GM19438 (cell line): Measurements from ENCODE around the gene PLXNB2.

ENCODE experiments used
- ATAC-seq: cut with Tn5 transposase; IDR thresholded peaks from one replicate; pipeline ENCODE4 v1.9.1; 2021; ENCODE audit warnings: low read depth; ENCODE audit not compliant: unreplicated experiment

The PLXNB2 gene

DNA sequence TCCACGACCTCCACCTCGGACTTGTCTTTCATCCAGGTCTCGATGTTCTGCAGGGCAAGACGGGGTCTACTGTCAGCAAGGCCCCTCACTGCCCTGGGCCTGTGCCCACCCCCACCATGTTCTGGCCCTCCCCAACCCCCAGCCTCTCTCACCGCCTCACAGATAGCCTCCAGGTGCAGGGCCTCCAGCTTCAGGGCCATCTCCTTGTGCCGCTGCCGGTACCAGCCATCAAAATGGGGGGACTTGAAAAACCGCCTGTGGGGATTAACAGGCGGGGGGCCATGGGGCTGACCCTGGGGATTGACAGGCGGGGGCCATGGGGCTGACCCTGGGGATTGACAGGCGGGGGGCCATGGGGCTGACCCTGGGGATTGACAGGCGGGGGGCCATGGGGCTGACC, 4.9 kb upstream of the PLXNB2 start:
- ATAC-seq: no peak

- no peak for ATAC-seq
These were observed 4.3 kb upstream of the PLXNB2 start for GRCh38 chr22:50311606-50312351.

- ATAC-seq: no peak
These were observed 3.6 kb upstream of the PLXNB2 start for GRCh38 chr22:50310949-50311444.

DNA sequence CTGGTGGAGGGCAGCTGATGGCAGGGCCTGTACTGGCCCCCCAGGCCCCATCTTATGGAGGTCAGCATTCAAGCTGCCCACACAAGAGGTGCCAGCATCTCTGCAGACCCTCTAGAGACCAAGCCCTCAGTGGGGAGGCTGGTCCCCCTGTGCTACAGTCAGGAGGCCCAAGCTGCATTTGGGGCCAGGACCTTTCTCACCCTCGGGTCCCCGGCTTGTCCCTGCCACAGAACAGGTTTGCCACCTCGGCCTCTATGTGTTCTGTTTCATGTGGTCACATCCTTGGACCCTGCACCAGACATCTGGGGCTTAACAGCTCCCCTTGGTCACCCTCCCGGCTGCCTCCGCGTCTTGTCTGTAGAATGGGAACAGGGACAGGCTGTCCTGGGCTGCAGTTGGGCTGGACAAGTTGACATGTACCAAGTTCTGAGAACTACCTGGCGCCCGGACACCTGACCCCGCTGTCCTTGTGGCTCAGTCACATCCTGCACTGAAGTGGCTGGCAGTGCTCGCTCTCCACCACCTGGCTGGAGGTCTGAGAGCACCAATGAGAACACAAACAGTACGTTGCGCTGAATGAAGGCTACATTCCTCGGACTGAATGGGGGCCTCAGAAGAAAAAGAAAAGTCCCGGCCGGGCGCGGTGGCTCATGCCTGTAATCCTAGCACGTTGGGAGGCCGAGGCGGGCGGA, 2.7 kb upstream of the PLXNB2 start:
- ATAC-seq: no peak

DNA sequence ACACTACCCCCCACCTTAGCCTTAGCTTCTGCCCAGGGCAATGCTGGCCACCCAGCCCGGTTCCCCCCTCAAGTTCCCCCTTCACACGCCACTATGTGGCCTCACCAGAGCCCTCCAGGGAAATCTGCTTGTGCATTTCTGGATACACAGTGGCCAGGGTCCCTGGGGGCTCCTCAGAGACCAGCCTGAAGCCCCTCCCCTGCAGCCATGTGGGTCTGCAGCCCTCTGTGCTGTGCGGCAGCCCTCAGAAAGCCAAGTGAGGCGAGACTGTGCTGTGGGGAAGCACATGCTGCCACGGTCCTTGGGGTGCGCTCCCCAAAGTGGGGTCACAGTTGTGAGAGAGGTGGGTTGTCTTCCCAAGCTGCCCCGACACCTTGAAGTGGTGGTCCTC, 2.1 kb upstream of the PLXNB2 start:
- no peak for ATAC-seq

DNA sequence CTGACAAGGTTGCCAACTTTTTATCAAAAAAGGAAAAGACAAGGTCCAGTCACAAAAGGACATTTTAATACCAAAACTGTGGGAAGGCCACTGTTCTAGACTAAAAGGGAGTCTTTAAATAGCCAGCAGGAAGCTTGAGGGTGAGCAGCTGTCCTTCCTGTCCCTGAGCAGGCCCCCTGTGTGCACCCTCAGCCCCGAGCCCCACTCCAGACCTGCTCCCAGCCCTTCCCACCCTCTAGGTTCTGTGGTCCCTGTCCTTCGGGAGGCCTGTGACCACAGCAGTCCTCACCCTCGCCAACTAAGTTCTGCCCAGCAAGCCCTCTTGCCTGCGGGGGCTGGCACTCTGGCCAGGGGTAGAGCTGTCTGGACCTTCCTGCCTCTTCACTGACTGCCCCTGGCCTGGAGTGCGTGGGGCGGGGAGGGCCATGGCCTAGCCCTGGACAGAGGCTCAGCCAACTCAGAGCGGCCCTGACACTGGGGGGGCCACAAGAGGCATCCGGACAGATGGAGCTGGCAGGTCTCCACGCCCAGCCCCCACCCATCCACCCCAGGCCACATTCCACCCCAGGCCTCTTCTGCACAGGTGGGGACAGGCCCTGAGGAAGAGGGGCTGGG, 1.6 kb upstream of the PLXNB2 start:
- ATAC-seq: no peak

GRCh38 chr22:50308597-50308935, 1.1 kb upstream of the PLXNB2 start:
- no peak for ATAC-seq

GRCh38 chr22:50307890-50308596, 597 bp upstream of the PLXNB2 start:
- no peak for ATAC-seq

GRCh38 chr22:50305923-50306566, 1.4 kb downstream of the PLXNB2 start:
- ATAC-seq: no peak

GRCh38 chr22:50305393-50305922, 2.0 kb downstream of the PLXNB2 start:
- no peak for ATAC-seq

DNA sequence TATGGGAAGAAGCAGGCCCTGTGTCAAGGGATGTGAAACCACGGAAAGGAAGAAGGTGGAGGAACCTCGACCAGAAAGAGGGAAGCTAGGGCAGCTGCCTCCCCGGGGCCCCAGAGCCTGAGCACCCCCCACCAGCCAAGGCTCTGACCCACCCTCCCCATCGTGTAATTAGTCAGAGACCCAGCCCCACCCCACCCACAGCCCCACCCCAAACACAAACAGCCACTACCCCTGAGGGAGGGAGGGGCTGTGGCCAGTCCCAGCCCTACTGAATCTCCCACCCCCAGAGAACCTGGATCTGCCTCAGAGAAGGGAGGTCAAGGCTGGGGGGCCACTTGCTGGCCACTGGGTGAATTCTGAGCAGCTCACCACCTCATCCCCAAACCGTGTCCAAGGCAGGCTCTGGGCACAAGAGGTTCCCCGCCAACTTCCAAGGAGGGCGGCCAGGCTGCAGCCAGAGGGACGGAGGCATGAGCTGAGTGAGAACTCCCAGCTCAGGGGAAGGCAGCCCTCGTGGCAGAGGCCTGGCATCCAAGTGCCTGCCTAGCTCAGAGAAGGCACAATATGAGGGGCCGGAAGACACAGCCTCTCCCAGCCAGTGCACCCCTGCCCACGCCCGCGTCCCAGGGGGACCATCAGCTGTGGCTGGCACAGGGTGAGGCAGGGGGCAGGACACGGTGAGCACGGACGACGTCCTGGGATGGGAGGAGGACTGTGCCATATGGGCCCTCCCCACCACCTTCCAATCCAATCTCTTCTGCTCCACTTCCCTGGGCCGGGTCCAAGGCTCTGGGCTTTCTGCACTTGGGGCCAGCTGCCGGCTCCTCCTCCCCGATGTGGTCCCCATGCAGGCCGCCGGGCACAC, 2.7 kb downstream of the PLXNB2 start:
- no peak for ATAC-seq

DNA sequence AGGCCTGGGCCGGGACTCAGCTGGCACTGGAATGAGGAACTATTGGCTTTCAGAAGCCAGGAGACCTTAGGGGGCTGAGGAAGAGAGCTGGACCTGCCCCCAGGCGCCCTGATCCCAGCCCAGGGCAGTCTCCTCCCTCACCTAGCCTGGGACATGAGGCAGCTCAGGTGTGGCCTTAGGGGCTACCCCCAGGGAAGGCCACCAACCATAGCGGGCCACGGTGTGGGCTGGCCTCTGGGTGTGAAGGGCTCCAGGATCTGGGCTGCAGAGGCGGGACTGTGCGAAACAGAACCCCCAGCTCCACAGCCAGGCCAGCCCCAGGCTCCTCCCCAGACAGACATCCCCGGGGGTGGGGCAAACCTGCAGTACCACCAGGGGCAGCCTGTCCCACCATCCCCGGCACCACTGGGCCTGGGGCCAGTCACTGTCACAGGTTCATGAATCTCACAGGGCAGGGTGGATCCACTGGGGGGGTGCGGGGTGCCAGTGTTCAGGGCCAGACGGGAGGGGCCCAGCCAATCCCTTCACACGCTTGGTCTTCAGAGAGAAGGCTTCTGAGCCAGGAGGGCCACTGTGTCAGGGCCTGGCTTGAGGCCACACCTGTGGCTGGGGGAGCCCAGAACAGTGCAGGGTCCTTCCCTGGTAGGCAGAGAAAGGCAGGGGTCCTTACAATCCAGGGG, 3.5 kb downstream of the PLXNB2 start:
- no peak for ATAC-seq

DNA sequence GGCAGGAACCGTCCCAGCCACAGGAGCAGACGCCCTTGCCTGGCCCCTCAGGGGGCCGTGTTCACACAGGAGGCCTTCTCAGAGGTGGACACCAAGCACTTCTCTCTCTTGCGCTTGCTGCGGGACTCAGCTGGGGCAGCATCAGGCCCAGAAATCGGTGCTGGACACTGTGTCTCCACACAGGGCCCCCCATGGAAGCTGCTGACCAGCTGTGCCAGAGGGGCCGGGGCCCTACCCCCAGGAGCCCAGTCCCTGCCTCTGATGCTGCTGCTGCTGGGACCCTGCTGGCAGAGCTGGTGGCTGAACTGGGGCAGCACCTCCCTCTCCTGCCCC, 4.0 kb downstream of the PLXNB2 start:
- ATAC-seq: no peak

- no peak for ATAC-seq
These were observed 4.9 kb downstream of the PLXNB2 start for GRCh38 chr22:50302564-50302963.

DNA sequence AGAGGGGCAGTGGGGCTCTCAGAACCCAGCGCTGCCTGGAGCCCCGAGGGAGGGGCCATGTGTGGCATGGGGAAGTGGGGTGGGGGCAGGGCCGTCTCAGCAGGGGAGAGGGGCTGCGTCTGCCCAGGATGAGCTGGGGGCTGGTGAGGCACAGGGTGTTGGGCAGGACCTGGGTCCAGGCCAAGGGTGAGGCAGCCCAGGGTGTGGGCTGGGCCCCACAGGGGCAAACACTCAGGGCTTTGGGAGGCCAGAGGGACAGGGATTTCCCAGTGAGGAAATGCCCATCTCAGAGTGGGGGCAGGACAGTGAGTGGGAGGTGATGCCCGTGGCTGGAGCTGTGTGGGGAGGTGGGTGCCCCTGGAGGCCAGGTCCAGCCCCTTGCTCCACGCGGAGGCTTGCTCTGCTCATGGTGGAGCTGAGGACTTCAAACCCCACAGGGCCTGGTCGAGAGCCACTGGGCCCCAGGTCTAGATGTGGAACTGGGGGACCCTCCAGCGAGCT, 5.4 kb downstream of the PLXNB2 start:
- ATAC-seq: no peak

GRCh38 chr22:50301581-50301991, 5.9 kb downstream of the PLXNB2 start:
- ATAC-seq: no peak

DNA sequence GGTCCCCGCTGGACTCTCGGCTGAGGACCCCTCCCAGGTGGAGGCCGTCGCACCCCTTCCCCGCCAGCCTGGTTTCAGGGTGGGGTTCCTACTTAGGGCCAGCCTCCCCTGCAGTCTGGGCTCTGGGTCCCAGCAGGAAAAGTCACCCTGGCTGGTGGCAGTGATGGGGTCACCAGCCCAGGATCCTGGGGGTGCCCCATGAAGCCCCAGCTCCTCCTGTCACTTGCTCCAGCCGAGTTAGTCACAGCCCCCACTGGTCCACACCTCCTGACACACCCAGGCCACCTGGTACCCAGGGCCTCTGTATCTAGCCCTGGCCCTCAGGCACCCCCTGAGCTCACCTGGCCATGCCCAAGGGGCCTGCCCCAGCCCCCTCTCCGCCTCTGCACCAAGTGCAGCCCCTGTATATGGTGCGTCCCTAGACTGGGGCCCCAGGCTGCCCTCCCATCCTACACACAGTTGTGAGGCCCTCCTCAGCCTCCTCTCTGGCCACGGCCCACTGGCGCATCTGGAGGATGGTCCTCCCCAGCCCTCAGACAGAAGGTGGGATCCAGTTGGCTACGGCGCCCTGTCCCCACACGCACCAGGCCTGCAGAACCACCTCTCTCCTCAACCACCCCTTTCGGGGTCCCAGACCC, 6.7 kb downstream of the PLXNB2 start:
- no peak for ATAC-seq
